ENCODE data around the gene PAPOLG. TPM values are rescaled to one million over a fixed set of nuclear protein-coding genes. Genes with fewer than 3 reads are reported as not detected.
A peak's percentile ranks its signal among the peaks of the same experiment; 100 is the strongest.

Gene PAPOLG
- total RNA-seq, 4 donors from 2014 or later, result 14.4 to 21.6 (median 18.7) TPM

DNA sequence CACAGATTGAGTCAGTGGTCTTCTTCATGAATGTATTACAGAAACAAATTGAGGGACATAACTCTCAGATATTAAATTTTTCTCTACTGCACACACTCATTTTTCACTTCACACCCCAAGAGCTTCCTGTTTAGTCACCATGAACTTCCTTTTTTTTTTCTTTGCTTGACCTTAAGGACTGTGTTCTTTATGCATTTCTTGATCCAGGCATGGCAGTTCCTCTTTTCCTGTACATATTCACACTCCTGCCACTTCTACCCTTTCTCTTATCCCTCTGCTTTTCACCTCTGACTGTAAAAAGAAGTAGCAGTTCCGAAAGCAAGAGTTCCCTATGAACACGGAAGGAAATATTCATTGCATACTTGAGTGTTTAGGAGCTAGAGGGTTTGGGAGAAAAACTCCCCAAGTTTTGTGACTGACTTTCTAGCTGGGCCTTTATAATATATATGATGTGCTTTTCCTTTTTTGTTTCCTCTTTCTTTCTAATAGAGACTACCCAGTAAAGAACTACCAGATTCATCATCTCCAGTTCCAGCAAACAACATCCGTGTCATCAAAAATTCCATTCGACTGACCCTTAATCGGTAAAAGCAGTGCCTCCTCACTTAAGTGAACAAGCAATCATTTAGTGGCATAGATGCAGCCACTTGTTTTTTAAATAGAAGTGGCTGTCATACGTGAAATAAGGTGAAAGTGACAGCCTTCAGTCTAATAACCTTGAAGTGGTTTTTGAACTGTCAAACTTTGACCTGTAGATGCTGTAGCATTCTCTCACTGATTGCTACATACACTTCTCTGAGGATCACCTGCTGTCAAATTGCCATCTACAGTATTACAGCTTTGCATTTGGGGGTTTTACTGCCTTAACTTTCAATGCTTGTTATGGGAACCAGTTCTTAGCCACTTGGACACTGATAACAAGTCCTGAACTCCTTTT lies 40.8 kb downstream of the PAPOLG start:
- 83 to 86% methylated on average over 6 of the region's 6 CpGs for WGBS, 2 donors
- DNase-seq (ENCODE audit: low spot score in 2 of 2), result no peak
- H3K4me3 ChIP-seq (ENCODE audit: low read depth, poor library complexity, severe bottlenecking), result no peak overlapping the region
- intact Hi-C loops (cut with DNase I; ENCODE audit: low total_unique reads), result no loop called here
- no peak for TF ChIP-seq POLR2A (IDR thresholded peaks at IDR 0.05)
- TF ChIP-seq, protein P1, sequence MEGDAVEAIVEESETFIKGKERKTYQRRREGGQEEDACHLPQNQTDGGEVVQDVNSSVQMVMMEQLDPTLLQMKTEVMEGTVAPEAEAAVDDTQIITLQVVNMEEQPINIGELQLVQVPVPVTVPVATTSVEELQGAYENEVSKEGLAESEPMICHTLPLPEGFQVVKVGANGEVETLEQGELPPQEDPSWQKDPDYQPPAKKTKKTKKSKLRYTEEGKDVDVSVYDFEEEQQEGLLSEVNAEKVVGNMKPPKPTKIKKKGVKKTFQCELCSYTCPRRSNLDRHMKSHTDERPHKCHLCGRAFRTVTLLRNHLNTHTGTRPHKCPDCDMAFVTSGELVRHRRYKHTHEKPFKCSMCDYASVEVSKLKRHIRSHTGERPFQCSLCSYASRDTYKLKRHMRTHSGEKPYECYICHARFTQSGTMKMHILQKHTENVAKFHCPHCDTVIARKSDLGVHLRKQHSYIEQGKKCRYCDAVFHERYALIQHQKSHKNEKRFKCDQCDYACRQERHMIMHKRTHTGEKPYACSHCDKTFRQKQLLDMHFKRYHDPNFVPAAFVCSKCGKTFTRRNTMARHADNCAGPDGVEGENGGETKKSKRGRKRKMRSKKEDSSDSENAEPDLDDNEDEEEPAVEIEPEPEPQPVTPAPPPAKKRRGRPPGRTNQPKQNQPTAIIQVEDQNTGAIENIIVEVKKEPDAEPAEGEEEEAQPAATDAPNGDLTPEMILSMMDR (IDR thresholded peaks at IDR 0.05), result no peak

DNA sequence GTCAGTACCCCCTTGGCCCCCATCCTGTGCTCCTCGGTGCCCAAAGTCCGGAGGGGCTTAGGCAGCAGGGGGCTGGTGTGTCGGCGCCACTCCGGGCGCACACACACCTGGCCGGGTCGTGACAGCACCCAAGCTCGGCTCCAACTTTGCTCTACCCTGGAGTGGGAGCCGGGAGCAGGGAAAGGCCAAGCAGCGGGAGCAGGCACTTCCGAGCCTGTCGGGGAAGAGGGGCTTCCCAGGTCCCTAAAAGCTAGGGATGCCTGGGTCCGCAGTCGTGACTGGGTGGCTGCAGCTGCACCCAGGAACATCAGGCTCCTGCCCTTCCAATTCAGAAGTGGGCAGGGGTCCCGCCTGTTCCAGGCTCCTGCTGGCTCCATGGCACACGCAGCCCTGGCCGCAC lies 48.4 kb downstream of the PAPOLG start:
- H3K4me3 ChIP-seq (ENCODE audit: low read depth, poor library complexity, severe bottlenecking), result no peak overlapping the region
- WGBS, 2 donors, result 93 to 97% methylated on average over 5 to 13 of the region's 18 CpGs
- intact Hi-C loops (cut with DNase I; ENCODE audit: low total_unique reads), result loop anchor here (5.0 kb wide), 1 partner anchor 193 kb away; no protein-coding TSS in a partner anchor
- peak in 1 of 2 donors; percentile 53 for DNase-seq (ENCODE audit: low spot score in 2 of 2)
- TF ChIP-seq, protein P1 (IDR thresholded peaks at IDR 0.05), result no peak
- no peak for TF ChIP-seq POLR2A (IDR thresholded peaks at IDR 0.05)

DNA sequence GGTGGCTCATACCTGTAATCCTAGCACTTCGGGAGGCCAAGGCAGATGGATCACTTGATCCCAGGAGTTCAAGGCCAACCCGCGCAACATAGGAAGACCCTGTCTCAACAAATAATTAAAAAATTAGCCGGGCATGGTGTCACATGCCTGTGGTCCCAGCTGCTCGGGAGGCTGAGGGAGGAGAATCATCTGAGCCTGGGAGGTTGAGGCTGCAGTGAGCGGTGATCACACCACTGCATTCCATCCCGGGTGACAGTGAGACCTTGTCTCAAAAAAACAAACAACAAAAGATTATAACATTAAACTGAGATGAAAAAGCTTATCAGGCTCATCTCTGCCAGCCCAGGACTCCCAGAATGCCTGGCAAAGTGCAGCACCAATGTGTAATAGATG lies 50.5 kb downstream of the PAPOLG start:
- H3K4me3 ChIP-seq (ENCODE audit: low read depth, poor library complexity, severe bottlenecking), result no peak overlapping the region
- intact Hi-C loops (cut with DNase I; ENCODE audit: low total_unique reads), result no loop called here
- TF ChIP-seq, protein P1 (IDR thresholded peaks at IDR 0.05), result no peak
- TF ChIP-seq POLR2A (IDR thresholded peaks at IDR 0.05), result no peak
- peak in 1 of 2 donors; percentile 36 for DNase-seq (ENCODE audit: low spot score in 2 of 2)
- WGBS, 2 donors, result 86 to 88% methylated on average over 7 of the region's 7 CpGs

DNA sequence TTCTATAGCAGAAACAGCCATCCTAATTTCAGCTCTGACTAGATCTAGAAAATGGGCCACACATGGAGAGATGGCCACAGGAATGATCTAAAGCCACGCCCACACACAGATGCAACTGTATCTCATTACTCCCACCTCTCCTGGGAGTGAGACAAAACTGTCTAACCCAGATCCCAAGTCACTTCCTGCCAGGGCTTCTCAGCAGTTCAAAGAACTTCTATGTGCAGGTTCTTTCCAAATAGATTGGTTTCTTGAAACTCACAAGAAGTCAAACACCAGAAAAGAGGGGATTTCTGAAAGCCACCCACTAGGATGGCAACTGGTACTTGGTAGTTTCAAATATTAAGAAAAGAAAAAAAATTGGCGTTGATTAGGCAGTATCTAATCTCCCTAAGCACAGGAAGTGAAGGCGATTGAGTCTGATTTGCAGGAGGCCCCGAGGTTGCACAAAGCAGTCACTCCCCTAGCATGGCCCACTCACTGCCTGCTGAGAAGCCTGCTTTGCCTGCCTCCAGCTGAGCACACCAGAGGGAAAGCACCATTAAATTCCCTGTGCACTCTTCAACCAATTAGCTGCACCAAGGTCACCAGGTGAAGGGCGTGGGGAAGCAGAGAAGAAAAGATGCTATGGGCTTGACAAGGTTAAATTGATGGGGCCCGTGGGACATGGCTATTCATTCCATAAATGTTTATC lies 51.1 kb downstream of the PAPOLG start:
- H3K4me3 ChIP-seq (ENCODE audit: low read depth, poor library complexity, severe bottlenecking), result no peak overlapping the region
- TF ChIP-seq POLR2A (IDR thresholded peaks at IDR 0.05), result no peak
- TF ChIP-seq, protein P1 (IDR thresholded peaks at IDR 0.05), result no peak
- DNase-seq (ENCODE audit: low spot score in 2 of 2), result peak in 1 of 2 donors; percentile 50
- 42% methylated on average over 6 of the region's 6 CpGs for WGBS, 2 donors
- intact Hi-C loops (cut with DNase I; ENCODE audit: low total_unique reads), result no loop called here

DNA sequence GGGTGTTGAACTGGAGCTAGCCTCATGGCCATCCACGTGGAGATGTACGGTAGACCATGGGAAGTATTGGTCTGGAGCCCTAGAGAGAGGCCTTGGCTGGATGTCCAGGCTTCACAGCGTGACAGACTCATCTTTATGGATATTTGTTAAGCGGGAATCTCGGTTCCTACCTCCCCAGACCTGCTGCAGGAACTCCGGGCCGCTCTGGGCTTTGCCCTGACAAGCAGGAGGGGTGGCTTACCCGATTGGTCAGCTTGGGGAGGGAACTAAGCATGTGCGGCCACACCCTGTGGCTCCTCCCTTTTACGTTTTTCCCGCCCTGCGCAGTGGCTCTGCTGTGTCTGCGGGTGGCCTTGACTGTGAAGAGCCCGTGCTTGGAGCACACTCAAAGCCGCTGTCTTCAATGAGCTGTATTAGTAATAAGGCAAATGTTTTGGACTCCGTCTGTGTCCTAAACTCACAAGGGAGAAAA lies 52.3 kb downstream of the PAPOLG start:
- peak in 1 of 2 donors; percentile 43 for DNase-seq (ENCODE audit: low spot score in 2 of 2)
- no peak overlapping the region for H3K4me3 ChIP-seq (ENCODE audit: low read depth, poor library complexity, severe bottlenecking)
- TF ChIP-seq, protein P1 (IDR thresholded peaks at IDR 0.05), result no peak
- no peak for TF ChIP-seq POLR2A (IDR thresholded peaks at IDR 0.05)
- intact Hi-C loops (cut with DNase I; ENCODE audit: low total_unique reads), result no loop called here
- WGBS, 2 donors, result 85 to 91% methylated on average over 16 of the region's 16 CpGs

Measured in lower leg skin (tissue), 4 donors.